Gastrocnemius medialis (tissue), 4 donors: Measurements from ENCODE around the gene TTC31.

Source experiments
- CTCF ChIP-seq, 5 experiments: fragments of 450-650 bp in 3 of 5; fragments of 200-600 bp in 2 of 5; sonication (generic) in 2 of 5; IDR thresholded peaks in 4 of 5; conservative IDR thresholded peaks in 1 of 5; 1 replicate in 4 of 5; 2 replicates in 1 of 5; pipeline ENCODE4 v1.5.1; 2016 to 2019; ENCODE audit warnings: antibody characterized with exemption in 5 of 5, mild to moderate bottlenecking in 3 of 5, moderate library complexity in 3 of 5
- POLR2A ChIP-seq, 2 donors: fragments of 450-650 bp; IDR thresholded peaks; one replicate each; pipeline ENCODE4 v1.6.1; 2017; ENCODE audit warnings: antibody characterized with exemption in 2 of 2, mild to moderate bottlenecking in 2 of 2, moderate library complexity in 2 of 2

GRCh38 chr2:74505448-74506246 is 22.8 kb downstream of the TTC31 start:
- no peak for TF ChIP-seq CTCF (IDR thresholded peaks at IDR 0.05 in 4 of 5, conservative IDR thresholded peaks at IDR 0.05 in 1 of 5)
- TF ChIP-seq POLR2A (IDR thresholded peaks at IDR 0.05): no peak
